ENCODE data around the gene TSPAN9.

Gene TSPAN9, protein sequence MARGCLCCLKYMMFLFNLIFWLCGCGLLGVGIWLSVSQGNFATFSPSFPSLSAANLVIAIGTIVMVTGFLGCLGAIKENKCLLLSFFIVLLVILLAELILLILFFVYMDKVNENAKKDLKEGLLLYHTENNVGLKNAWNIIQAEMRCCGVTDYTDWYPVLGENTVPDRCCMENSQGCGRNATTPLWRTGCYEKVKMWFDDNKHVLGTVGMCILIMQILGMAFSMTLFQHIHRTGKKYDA

DNA sequence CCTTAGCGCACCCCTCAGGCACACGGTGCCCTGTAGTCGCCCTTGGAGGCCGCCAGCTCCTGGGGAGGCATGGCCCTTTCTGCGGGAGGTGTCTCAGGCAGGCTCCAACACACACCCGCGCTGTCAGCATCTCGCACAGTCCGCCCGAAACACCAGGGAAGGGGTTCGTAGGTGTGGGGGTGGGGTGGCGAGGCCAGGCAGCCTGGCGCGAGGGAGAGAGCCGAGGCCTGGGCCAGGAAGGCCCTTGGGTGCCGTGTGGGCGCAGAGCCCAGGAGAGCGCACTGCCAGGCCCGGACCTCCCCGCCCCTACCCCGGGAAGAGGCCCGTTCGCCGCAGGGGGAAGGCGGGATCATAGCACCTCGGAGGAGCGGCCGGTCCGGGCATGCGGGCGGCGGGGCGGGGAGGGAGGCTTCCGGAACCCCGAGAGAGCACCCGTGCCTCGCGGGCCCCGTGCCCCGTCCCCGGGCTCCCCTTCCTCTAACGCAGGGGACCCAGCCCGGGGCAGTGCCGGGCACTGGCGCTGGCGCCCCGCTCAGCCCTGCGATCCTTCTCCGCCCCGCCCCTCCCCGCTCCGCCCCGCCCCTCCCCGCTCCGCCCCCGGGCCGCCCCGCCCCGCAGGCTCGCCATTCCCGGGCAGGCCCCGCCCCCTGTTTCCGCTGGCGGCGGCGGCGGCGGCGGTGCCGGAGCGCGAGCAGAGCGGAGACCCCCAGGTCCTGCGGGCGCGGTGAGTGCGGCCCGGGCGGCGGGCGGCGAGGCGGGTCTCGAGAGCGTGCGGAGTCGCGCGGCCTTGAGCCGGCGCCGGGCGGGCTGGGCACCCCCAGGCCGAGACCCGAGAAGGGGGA is at the start of gene TSPAN9:
Gene TSPAN9 (plus strand): TSS at position 650 of the 842 bp plus-strand sequence. CDS start 123,815 bp downstream, outside the sequence.
- no peak for FAIRE-seq

DNA sequence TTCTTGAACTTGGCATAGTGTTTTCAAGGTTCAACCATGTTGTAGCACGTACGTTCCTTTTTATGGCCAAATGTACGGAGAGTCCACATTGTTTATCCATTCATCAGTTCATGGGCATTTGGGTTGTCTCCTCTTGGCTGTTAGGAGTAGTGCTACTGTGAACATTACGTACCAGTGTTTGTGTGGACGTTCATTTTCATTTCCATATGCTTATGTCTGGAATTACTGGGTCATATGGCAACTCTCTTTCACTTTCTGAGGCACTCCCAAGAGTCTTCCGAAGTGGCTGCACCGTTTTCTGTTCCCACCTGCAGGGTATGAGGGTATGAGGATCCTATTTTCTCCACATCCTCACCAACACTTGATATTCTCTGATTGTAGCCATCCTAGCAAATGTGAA is 49.1 kb upstream of the TSPAN9 start:
- no peak for FAIRE-seq

DNA sequence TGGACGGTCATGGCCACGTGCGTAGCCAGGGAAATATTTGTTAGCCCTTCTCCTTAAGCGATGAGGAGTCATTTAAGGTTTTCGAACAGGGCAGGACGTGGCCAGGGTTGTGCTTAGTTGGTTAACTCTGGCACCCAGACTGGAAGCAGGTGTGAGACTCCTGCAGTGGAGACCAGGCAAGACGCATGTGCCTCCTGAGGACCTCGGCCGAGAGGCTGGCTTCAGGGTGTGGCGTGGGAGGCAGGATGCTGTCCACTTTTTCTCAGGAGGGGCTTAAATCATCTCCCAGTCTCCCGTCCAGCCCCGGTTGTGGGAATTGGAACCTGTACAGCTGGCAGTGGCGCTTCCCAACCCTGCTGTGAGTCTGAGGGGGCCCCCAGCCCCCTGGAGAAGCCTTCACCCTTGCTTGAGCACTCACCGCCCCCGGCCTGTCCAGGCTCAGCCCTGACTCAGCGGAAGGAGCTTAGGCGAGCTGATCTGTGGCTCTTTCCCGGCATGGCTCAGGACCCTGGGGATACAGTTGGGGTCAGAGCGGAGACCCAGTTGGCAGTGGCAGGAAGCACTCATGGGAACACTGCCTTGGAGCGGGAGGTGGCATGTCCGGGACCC is 46.3 kb upstream of the TSPAN9 start:
- no peak for FAIRE-seq

DNA sequence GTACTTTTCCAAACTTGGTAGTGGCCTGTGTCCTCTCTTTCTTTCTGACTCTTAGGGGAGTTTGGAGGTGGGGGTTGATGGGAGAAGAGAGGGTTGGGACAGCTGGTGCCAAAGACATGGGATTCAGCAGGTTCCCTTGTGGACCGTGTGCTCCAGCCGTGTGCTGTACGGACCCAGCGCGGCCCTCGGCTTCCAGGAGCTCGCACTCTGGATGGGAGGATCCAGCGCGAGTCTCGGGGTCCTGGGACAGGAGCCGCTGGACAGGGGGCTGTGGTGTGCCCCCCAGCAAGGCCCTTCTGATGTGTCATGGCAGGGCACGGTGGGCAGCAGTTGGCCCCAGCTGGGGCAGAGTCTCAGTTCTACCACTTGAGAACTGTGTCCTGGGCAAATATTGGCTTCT is 45.0 kb upstream of the TSPAN9 start:
- FAIRE-seq, result no peak

DNA sequence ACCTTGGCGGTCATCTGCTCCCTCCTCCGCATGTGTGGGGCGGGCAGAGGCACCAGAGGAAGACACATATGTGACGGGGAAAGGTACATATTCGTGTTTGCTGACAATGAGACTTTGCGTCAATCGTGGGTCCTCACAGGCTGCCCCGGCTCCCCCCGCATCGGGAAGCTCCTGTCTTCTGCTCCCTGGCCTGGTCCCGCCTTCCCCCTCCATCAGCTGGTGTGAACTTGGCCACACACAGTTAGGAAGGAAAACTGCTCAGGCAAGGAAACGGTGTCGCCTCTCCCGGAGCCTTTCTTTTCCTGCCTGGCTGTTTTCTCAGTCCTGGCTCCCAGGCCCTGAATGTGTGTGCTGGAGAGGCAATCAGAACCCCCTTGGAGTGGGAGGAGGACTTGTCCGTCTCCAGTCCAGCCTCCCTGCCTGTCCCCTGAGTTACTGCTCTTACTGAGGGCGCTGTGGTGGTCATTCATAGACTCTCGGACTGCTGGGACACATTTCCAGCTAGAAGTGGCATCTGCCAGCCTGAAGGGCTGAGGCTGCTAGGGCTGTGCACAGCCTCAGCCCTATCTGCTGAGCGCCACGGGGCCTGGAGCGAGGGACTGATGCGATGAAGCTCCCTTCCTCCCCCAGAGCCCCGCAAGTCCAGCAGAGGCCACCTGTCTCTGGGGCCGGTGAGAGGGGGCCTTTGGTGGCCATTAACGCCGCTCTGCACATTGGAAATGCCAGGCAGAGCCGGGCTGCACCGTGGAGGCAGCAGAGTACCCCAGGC is 44.2 kb upstream of the TSPAN9 start:
- FAIRE-seq, result no peak

DNA sequence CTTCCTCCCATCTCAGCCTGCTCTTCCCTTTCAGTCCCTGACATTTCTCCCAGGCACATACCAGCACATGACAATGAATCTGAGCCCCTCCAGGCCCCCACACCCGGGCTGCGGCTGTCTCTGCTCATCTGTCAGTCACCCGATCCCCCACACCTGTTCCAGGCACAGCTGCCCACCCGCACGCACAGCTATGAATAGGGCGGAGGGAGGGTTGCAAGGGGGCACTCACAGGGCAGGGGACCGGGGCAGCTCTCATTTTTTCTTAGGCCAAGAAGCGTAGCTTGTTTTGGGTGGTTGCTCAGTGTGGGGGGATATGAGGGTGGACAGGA is 43.7 kb upstream of the TSPAN9 start:
- no peak for FAIRE-seq

DNA sequence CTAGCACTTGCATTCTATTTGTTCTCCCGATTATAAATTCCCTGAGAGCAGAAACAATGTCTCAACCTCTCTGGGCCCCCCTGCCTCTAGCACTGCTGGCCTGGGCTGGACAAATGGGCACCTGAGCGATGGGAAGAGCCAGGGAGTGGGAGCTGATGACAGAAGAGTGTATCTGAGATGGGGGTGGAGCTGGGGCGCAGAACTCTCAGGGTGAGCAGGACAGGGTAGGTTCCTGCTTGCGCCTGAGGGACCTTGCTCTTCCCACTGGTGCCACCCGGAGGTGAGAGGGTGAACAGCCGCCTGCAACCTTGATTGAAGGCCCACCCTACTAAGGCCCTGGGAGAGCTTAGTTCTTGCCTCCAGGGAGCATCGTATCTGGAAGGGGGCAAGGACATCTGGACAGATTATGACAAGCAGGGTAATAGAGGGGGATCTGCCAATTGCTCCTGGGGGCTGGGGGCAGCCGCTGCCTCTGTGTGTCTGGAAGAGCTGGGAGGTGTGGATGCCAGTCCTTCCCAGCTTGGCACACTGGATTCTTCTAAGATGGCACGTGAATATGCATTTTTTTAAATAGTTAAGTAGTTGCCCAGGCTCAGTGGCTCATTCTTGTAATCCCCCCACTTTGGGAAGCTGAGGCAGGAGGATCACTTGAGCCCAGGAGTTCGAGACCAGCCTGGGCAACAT is 43.0 kb upstream of the TSPAN9 start:
- FAIRE-seq, result no peak

DNA sequence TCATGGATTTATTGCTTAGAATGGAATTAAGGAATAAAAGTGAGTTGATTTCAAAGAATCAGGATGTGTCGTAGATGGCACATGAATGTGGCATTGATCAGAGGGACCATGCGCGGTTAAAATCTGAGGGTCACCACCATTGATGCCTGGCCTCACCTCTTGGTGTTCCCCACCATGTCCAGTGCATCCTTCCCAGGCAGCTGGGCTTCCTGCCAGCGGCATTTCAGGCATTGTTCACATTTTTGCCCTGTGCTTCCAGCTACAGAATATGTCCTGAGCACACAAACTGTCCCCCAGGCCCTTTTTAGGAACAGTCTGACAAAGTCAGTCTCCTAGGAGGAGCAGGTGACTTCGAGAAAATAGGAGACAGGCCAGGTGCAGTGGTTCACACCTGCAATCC is 42.0 kb upstream of the TSPAN9 start:
- FAIRE-seq, result no peak

DNA sequence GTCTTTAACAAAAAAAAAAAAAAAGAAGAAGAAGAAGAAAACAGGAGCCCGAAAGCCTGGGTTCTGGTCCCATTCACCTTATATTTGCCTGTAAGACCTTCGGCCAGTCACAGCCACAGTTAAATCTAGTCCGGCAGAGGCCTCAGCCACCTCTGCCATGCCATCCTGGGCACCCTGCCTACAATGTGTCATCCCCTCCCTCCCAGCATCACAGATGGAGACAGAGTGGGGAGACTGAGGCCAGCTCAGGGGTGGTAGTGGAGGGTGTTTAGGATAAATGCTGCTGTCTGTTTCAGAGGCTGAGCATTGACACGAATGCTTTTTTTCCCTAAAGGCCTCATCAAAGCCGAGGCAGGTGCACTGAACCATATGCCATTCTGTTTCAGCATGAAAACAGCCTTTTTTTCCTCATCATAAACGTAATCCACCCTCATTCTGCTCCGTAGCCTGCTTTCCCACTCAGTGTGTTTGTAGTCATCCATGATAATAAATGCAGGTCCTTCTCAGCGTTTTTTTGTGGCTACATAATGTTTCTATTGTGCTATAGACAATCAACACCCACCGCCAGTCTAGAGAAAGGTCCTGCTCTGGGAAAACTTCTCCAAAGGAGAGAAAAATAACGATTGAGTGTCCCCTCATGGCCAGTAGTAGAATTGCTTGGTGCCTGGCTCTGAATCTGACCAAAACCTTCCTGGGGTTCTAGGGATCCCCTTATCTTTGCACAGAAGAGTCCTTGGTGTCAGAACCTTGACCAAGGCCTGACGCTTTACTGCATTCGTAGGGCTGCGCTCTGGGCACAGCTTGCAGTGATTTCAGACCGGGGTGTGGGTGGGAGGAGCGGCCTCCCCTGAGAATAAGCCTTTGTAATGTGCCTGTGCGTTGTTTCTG is 41.1 kb upstream of the TSPAN9 start:
- no peak for FAIRE-seq

DNA sequence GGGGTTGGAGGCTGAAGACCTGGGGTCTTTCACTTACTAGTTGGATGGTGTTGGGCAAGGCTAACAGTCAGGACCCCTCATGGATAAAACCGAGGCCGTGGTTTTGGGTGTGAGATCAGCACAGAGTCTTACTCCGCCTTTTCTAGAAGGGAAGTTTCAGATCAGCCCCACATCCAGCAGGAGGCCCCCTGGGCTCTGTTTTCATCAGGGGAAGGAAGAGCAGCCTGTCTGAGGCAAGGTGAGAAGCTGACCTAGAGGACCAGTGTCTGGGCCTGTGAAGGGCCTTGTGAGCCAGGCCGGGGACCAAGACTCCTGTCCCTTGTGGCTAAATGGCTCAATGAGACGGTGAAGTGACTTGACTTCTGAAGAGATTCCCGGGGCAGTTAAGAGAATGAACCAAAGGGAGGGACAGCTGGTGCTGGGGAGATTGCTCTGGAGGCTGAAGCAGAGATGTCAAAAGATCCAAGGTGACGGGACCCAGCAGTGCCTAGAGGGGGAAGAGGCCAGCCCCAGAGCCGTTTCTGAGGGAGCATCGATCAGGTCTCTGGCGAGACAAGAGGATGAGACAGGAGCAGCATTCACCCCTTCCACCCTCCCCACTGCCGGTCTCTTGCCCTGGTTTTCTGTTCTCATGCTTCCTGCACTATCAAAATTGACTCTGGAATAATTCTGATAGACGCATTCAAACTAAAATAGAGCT is 40.1 kb upstream of the TSPAN9 start:
- FAIRE-seq, result no peak

DNA sequence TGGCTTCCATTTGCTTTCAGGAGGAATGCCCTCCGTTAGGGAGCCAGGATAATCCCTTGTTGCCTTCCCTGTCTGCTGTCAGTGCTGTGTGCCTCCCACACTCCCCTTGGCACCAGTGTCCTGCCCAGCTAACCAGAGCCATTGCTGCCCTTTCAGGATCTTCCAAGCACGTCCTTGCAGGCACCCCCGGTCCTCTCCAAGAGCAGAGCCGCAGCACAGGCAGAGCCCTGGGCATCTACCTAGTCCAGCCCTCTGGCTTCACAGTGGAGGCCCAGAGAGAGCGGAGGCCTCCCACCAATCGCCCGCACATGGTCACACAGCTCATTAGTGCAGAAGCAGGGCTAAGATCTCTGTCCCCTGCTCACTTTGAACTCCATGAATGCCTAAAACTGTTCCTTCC is 39.0 kb upstream of the TSPAN9 start:
- FAIRE-seq, result no peak

DNA sequence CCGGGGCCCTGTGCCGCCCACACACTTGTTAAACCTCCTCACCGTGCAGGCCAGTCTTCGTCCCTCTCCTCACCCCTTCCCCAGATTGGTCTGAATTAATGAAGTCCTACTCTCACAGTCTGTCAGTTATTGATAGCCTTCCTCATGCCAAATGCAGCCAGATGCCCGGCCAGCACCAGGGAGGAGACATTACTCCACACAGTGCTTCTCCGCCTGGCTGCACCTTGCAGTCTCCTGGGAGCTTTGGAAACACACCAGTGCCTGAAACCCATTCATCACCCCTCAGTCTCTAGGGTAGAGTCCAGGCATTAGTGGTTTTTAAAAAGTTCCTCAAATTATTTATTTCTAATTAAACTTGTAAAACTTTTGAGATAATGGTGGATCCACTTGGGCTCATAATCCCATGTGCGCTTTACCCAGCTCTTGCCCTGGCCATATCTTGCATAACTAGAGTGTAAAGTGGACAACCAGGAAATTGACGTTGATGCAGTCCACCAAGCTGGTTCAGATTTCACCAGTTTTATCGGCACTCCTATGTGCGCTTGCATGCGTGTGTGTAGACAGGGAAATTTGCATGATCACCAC is 38.2 kb upstream of the TSPAN9 start:
- no peak for FAIRE-seq

DNA sequence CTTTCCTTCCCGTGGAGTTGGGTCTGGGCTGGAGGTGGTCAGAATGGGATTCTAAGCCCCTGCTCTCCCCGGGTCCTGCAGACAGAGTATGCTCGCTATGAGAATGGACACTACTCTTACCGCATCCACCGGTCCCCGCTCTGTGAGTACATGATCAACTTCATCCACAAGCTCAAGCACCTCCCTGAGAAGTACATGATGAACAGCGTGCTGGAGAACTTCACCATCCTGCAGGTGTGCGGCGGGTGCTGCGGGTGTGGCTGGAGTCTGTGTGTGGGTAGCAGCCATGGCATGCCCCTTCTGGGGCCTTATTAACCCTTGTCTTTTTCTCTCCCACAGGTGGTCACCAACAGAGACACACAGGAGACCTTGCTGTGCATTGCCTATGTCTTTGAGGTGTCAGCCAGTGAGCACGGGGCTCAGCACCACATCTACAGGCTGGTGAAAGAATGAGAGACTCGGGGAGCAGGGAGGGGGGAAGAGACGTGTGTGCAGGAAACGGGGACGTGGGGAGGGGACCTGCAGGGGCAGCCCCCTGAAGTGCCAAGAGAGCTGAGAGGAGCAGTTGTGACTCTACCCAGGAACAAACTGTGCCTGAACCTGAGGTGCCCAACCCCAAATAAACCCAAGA is 37.0 kb upstream of the TSPAN9 start:
- no peak for FAIRE-seq

DNA sequence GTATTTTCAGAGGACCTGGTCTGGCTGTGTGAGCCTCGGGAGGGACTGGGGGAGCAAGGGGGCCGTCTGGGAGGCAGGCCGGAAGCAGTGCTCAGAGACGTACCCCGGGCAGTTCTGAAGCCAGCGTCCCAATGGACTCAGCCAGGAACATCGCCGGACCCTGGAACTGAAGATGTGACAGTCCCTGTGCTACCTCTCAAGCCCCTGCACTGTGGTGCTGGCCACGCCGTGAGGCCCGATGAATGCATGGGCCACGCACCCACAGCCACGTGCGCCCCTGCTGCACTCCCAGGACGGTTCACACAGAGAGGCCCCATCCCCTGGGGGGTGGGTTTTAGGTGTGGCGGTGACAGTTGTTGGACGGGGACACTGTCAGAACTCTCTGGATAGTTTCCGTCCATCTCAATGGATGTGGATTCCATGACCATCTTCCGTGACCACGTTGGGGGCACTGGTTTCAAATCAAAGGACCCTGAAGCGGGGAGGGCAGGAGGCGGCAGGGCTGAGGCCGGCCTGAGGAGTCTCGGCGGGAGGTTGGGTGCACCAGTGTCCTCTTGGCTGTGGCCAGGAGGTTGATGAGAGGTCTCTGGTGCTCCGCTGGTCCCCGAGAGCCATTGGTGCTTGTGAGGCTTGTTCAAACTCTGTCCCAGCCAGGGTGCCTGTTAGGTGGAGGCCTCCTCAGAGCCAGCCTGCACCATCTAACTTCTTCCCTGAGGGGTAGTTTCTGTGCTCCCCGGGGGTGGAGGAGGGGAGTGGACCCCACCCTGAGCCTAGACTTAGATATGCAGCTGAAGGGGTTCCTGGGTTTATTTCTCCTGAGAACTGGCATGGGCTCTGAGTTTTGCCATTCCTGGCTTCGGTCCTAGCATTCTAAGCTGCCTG is 36.3 kb upstream of the TSPAN9 start:
- FAIRE-seq, result no peak

DNA sequence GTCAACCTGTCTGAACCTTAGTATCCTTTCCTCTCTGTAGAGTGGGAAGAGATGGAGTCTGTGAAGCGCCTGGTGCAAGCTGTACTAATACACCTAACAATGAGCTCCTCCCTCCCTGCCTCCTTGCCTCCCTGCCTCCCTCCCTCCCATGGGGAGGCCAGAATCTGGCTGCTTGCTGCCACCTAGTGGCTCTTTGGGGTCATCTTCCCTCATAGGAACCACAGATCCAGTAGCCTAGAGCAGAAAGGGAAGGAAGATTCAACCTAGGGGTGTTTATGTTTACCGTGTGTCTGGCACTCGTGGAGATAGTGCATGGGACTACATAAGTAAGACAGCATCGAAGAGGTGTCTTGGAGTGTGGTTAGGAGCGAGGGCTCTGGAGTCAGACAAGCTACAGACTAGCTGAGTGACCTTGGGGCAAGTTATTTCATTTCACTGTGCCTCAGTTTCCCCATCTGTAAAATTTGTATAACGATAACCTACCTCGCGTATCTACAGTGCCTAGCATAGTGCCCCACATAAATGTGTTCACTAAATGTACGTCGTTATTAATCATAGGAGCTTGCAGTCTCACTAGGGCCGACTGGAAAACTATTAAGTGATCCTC is 35.5 kb upstream of the TSPAN9 start:
- no peak for FAIRE-seq

DNA sequence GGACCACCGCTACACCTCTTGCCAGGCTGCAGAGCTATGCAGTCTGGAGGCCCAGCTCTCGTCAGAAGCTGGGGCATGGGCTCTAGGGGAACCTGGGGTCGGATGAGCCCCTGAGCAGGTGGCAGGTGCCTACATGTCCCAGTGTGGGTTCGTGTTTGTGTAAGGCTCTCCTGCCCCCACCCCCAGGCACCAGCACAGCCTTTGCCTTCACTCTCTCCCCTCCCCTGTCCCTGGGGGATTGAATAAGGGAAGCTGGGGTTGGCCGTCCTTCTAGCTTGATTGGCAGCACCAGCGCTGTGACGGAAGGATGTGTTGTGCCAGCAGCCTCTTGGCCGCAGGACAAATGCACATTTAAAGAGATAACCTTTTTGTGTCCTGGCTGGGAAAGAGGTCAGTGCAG is 34.8 kb upstream of the TSPAN9 start:
- no peak for FAIRE-seq

DNA sequence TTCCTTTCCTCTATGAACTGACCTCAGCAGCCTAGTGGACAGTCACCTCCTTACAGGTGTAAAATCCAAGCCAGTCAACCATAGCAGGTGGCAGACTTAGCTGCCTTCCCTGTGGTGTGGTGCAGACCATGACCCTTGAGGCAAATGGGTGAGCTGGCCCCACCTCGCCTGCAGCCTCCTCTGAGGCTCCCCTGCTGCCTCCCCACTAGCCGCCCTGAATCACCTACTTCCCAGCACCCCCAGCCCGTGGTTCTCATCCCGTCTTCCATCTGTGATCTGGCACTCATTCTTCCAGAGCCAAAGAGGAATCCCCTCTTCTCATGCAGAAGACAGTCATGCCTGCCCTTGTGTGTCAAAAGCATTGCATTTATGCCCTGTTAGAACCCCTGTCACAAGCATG is 34.4 kb upstream of the TSPAN9 start:
- no peak for FAIRE-seq

DNA sequence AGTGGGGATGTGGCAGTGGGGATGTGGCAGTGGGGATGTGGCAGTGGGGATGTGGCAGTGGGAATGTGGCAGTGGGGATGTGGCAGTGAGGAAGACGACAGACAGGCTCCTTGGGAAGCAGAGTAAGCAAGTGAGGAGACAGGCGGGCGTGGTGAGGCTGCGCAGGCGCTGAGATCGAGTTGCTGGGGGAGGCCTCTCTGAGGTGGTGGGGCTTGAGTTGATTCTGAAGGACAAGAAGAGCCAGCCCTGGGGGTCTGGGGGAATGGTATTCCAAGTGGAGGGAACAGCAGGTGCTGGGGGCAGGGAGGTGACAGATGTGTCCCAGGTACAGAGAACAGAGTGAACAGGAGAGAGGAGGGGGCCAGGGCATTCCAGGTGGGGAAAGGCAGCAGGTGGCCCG is 33.8 kb upstream of the TSPAN9 start:
- FAIRE-seq, result no peak

DNA sequence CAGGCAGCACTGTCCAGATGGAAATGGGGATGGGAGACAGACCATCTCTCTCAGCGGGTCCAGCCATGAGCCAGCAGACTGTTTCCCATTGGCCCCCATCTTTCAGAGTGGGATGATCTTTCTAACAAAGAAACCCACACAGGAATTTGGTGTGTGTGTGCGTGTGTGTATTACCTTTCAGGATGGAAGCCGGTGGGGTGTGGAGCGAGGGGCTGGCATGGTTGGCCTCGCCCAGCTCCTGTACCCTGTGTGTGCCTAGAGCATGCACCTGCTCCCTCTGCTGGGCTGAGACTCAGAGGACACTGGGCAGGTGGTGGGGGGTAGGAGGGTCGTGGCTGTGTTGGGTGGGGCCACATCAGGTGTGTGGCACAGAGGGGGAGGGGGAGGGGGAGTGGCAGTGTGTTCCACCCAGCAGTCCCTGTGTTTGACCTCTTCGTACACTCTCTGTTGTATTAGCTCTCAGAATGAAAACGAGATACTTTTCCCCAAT is 33.0 kb upstream of the TSPAN9 start:
- FAIRE-seq, result no peak
